ENCODE results near the gene NOX3. TPM values are rescaled to one million over a fixed set of nuclear protein-coding genes. Genes with fewer than 3 reads are reported as not detected.

The NOX3 gene
- total RNA-seq, 1 experiment from 2014 or later, result not detected

DNA sequence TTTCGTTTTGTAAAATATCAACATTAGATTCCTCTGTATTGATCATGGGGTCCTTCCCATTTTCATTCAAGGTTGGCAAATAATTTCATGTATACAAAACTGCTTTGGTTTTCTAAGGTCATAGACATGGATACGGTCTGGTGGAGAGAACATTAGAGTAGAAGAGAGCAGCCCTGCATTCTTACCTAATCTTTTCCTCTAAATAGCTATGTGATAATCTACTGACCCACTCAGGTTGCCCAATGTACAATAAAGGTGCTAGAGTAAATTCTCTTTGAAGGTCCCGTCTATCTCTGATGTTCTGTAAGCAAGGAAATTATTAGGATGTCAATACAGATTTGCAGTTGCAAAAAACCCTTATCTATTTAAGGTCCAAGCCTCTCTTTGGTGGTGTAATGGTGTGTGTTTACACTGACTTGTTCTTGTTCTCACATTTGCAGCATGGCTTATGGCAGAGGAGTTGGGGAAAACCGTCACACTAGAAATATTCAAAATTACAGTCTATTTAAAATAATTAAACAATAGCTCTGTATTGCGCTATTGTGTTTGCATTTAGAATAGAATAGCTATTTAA is 31.2 kb upstream of the NOX3 start:
- Histone ChIP-seq H4K20me1 (ENCODE audit: control insufficient read depth, insufficient read depth, insufficient read length) (no peaks in the 10 kb centered on the region), H2BK5ac (ENCODE audit: insufficient read length, low read length) (no peak overlapping the region), H3K27me3 (ENCODE audit: insufficient read depth, low read length) (no peaks in the 10 kb centered on the region), H4K91ac (ENCODE audit: insufficient read length, low read depth, low read length) (no peak overlapping the region), H3K4me1 (ENCODE audit: insufficient read depth, low read length) (no peaks in the 10 kb centered on the region), H3K27ac (ENCODE audit: insufficient read length, low read depth, low read length) (no peak overlapping the region), H3K23ac (ENCODE audit: insufficient read length, low read depth, low read length) (no peak overlapping the region), H3K9me3 (ENCODE audit: control insufficient read depth, low read depth, low read length) (no peaks in the 10 kb centered on the region), H3K56ac (ENCODE audit: insufficient read length, low read depth, low read length) (no peak overlapping the region), H3K18ac (ENCODE audit: insufficient read length, low read depth, low read length) (no peak overlapping the region), H2AFZ (ENCODE audit: low read length) (no peak overlapping the region), H3K4ac (ENCODE audit: low read depth, low read length) (no peak overlapping the region), H4K8ac (replicated peaks; ENCODE audit: insufficient read length, low read depth, low read length) (no peak overlapping the region), H2BK20ac (ENCODE audit: low read depth, low read length, poor library complexity, severe bottlenecking) (no peak overlapping the region), H2BK15ac (ENCODE audit: low read depth, low read length) (no peak overlapping the region), H2AK5ac (ENCODE audit: insufficient read length, low read length) (no peak overlapping the region), H3T11ph (ENCODE audit: low read length) (no peak overlapping the region), H3K14ac (ENCODE audit: insufficient read depth, low read length) (no peak overlapping the region), H2BK12ac (ENCODE audit: insufficient read length, low read depth, low read length) (no peak overlapping the region), H3K9ac (ENCODE audit: extremely low read depth, insufficient read length, low read length) (no peak overlapping the region), H3K23me2 (ENCODE audit: insufficient read length, low read depth, low read length, poor library complexity, severe bottlenecking) (no peaks in the 10 kb centered on the region), H2BK120ac (ENCODE audit: low read depth, low read length, poor library complexity, severe bottlenecking) (no peak overlapping the region), H3K79me1 (ENCODE audit: insufficient read depth, low read depth, low read length, poor library complexity, severe bottlenecking) (no peaks in the 10 kb centered on the region), H3K79me2 (ENCODE audit: insufficient read depth, low read length) (no peaks in the 10 kb centered on the region), H3K4me2 (ENCODE audit: insufficient read depth, insufficient read length, low read length) (no peak overlapping the region), H4K5ac (ENCODE audit: insufficient read length, low read depth, low read length) (no peak overlapping the region)
- no peak for DNase-seq
- Mint-ChIP-seq H3K27ac (no peak overlapping the region), H3K36me3 (ENCODE audit: insufficient read depth in 1 of 3, low read depth in 3 of 3) (no peaks in the 10 kb centered on the region), H3K4me1 (peaks cover 0 to 2% of the 10 kb centered on the region in 2 experiments; a peak in 1 of 4 replicates), H3K4me3 (no peak overlapping the region), H3K9me3 (no peaks in the 10 kb centered on the region), H3K27me3 (ENCODE audit: low read depth) (no peaks in the 10 kb centered on the region)
- no CpG with 5 or more reads among the region's 5 CpGs for WGBS (ENCODE audit: extremely low coverage, insufficient read length, low lambda C conversion rate)
- TF ChIP-seq, protein P1, sequence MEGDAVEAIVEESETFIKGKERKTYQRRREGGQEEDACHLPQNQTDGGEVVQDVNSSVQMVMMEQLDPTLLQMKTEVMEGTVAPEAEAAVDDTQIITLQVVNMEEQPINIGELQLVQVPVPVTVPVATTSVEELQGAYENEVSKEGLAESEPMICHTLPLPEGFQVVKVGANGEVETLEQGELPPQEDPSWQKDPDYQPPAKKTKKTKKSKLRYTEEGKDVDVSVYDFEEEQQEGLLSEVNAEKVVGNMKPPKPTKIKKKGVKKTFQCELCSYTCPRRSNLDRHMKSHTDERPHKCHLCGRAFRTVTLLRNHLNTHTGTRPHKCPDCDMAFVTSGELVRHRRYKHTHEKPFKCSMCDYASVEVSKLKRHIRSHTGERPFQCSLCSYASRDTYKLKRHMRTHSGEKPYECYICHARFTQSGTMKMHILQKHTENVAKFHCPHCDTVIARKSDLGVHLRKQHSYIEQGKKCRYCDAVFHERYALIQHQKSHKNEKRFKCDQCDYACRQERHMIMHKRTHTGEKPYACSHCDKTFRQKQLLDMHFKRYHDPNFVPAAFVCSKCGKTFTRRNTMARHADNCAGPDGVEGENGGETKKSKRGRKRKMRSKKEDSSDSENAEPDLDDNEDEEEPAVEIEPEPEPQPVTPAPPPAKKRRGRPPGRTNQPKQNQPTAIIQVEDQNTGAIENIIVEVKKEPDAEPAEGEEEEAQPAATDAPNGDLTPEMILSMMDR (conservative IDR thresholded peaks at IDR 0.05), result no peak
